ENCODE measurements around the gene CCDC144A.
"Not testable (repeated sequence)": the region's sequence is repeated elsewhere in the genome, so short reads cannot be mapped to it uniquely, and the experiment has no call there.

The CCDC144A gene

DNA sequence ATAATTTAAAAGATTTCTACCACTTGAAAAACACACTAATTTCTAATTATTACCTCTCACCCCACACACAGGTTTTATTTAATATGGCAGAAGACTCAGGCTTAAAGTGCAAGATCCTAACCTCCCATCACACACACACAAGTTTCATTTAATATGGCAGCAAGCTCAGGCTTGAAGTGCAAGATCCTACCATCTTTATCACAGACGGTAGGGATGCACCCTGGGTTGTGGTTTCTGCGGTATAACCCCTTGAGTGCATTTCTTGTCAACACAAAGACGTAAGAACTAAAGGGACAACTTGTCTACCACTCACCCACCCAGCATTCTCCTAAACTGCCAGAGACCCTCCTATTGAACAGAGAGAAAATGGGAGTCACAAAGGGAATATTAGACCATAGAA lies 68.1 kb downstream of the CCDC144A start:
- not testable (repeated sequence) for DNase-seq

DNA sequence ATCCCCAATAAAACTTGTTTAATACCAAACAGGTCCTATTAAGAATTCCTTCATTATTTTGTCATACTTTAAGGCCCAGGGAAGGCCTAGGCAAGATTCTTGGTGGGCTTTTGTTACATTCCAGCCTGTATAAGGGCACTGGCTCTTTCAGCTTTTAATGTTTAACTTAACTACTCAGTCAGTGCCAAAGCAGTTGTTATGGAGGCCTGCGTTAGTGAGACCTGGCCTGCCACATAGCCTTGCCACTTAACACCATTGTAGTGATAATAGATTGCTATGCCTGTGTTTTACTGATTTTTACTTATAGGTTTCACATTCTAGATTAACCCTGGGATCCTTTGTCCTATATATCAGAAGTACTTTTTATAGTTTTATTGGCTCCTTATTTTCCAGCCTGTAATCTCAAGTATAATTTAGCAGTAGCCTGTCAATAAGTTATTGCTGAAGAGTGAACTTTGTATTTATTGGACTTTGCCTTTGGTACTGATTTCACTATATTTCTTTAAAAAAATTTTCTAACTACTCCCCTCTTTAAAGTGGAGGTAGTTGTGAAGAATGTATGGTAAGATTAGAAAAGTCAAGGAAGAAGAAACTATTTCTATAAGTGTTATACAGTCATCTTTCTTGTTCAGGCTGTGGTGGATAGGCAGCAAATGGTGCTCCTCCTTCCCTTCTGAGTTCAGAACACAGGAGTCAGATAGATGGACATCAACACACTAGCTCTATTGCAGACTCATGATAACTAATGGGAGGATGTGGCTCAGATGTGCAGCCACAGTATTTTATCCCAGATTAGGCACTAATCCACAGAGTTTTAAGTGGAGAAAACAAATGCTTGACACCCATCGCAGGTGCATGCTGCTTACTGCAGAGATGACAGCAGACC lies 78.5 kb downstream of the CCDC144A start:
- DNase-seq, result not testable (repeated sequence)

DNA sequence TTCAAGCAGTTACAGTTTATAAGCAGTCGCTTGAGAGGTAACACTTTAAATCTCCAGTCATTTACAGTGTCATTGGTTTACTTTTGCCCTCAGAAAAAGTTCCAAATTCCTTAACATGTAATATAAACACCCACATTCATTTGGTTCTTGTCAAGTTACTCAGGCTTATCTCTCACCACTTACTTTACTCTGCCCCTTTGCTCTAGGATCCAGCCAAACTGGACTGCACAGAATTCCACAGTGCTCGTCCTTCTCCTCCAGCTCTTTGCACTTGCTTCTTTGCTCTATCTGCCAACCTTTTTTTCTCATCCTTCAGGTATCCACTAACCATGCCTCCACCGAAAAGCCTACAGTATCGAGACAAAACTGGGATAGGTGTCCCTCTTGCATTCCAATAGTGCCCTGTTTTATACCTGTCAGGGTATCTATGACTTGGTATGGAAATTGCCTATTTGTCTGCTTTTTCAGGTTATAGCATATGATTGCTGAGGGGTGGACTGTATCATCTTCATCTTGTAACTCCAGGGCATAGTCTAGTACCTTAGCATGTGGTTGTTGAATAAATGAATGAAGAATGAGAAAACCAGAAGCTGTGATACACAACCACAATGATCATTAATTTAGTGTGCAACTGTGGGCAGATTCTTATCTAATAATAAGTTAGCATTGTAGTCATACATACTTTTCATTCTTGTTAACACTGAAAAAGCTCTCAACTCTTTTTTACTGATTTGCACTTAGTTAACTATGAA lies 82.5 kb downstream of the CCDC144A start:
- DNase-seq, result not testable (repeated sequence)

DNA sequence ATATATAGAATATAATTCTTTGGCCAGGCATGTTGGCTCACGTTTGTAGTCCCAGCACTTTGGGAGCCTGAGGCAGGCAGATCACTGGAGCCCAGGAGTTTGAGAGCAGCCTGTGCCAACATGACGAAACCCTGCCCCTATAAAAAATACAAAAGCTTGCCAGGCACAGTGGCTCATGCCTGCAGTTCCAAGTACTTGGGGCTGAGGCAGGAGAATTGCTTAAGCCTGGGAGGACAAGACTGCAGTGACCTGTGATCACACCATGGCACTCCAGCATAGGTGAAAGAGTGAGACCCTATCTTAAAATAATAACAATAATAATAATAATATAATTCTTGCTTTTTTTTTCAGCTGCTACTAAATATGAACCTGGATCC lies 83.1 kb downstream of the CCDC144A start:
- not testable (repeated sequence) for DNase-seq

DNA sequence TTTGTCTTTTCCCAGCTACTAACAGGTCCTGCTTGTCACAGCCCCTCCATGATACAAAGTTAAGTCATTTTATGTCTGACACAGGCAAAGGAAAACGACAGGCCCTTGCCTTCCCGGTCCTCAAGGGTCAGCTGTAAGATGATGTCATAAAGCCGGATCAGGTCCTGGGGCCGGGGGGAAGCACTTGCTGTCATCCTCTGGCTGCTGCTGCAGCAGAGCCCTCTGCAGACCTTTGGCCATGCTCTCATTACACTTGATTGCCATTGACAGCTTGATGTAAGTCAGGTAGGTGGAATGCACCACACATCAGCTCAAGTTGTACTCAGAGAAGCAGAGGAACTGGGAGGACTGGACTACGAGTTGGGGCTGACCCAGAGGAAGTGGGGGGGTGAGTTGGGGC lies 97.8 kb downstream of the CCDC144A start:
- DNase-seq, result not testable (repeated sequence)

DNA sequence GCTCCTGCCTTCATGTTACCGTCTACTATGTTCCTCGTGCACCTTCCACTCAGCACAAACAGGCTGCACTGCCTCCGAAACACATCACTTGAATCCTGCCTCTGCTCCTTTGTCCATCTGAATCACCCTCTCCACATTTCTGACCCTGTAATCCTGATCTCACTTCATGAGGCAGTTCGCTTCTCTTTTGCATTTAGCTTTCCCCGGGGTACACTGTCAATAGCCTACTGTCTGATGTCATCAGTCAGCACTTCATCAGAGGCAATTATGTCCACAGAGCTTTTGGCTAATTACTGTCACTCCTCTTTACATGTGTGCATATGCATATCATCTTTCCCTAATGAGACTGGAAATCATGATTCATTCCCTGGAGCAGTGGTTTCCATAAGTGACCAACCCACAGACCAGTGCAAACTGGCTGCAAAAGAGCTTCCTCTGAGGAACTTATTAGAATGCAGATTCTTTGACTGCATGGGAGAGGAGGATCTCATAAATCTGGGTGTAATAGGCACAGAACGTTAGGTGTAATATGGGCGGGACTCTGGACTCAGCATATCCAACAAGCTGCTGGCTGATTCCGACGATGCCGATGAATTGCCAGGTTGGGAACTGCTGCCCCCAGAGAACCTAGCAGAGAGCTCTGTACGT lies 99.0 kb downstream of the CCDC144A start:
- not testable (repeated sequence) for DNase-seq

DNA sequence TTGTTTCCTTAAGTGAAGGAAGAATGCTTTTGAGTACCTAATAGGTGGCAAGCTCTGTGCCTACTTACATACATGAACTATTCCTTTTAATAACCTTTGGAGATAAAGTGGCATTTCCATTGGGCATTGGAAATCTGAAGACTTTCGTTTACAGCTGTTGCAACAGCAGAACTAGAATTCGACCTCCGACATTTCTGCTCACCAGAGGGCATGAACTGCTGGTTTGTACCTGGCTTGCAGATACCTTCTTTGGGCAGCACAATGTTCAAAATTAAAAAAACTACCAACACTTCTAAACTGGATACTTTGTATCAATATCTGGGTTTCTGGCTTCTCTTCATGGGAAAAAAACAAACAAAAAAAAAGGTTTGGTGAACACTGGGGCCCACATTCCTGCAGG lies 99.6 kb downstream of the CCDC144A start:
- not testable (repeated sequence) for DNase-seq

DNA sequence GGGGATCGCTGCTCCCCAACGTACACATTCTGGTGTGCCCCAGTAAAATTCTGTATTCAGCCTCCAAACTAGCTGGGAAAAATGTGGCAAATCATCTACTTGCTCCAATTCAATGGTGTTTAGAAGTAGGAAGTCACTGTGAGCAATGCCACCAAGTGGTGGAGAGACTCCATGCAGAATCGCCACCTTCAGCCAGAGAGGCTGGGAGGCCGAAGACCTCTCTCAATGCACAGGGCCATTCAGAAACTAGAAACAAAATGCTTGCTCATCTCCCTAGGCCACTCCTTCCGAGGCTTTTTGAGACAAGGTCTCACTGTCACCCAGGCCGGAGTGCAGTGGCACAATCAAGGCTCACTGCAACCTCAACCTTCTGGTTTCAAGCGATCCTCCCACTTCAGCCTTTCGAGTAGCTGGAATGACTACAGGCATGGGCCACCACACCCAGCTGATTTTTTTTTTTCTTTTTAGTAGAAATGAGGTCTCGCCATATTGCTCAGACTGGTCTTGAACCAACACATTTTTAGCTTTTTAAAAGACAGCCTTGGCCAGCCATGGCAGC lies 100.4 kb downstream of the CCDC144A start:
- not testable (repeated sequence) for DNase-seq

DNA sequence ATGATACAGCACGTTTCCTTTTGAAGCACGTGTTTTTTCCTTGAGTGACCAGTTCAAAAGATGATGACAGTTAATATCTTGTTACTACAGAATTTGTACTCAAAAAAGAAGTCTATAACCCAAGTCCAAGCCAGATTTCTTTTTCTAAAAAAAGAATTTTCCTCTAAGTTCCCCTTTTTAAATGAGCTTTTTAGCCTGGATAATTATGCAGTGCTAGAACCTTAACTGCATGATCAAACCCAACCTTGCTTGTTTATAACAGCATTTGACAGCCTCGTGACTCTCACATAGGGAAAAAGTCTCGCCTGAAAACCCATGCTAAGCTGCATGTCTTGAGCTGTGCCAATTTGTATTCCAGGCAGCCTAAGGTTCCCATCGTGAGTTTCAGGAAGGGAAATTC lies 104.2 kb downstream of the CCDC144A start:
- DNase-seq, result not testable (repeated sequence)

DNA sequence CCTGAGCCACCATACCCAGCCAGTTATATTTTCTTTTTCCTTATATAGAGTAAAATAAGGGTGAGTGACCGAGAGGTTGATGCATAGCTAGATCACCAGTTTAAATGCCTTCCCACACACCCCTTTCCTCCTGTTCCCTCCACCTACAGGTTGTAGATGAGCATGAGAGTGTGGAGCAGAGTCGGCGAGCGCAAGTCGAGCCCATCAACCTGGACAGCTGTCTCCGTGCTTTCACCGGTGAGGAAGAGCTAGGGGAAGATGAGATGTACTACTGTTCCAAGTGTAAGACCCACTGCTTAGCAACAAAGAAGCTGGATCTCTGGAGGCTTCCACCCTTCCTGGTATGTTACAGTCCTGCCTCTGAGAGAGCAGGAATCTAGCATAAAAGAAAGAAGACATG lies 105.9 kb downstream of the CCDC144A start:
- DNase-seq, result not testable (repeated sequence)

DNA sequence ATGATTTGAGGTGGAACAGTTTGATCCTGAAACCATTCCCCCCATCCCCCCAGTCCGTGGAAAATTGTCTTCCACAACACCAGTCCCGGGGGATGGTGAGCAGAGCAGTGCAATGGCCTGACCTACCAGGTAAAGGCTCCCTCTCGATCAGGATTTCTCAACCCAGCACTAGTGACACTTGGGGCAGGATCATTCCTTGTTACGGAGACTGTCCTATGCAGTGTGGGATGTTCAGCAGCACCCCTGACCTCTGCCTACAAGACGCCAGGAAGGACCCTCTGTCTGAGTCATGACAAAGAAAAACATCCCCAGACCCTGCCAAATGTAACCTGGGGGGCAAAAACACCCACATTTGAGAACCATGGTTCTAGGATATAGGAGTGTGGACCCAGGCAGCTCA lies 114.8 kb downstream of the CCDC144A start:
- DNase-seq, result not testable (repeated sequence)

DNA sequence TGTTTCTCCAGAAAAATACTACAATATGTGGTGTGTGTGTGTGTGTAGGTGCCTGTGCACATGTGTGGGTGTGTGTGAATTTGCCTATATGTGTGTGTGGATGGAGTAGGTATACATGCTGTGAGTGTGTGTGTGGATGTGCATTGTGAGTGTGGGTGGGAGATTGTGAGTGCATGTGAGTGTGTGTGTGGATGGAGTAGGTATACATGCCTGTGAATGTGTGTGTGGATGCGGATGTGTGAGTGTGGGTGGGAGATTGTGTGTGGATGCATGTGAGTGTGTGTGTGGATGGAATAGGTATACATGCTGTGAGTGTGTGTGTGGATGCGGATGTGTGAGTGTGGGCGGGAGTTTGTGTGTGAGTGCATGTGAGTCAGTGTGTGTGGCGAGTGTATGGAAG lies 116.6 kb downstream of the CCDC144A start:
- DNase-seq, result not testable (repeated sequence)

DNA sequence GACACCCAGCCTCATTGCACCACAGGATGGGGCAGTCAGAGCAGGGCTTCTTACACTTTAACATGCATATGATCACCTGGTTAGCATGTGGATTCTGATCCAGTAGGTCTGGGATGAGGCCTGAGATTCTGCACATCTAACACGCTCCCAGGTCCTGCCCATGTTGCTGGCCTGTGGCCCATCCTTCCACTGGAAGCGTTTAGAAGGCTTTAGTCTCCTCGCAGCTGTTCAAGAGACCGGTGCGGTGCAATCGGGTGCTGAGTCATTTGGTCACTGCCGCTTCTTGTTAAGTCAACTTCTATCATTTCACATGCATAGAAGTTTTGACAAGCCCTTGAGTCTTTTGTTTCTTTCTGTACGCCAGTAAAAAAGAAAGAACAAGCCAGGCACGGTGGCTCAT lies 117.6 kb downstream of the CCDC144A start:
- DNase-seq, result not testable (repeated sequence)

DNA sequence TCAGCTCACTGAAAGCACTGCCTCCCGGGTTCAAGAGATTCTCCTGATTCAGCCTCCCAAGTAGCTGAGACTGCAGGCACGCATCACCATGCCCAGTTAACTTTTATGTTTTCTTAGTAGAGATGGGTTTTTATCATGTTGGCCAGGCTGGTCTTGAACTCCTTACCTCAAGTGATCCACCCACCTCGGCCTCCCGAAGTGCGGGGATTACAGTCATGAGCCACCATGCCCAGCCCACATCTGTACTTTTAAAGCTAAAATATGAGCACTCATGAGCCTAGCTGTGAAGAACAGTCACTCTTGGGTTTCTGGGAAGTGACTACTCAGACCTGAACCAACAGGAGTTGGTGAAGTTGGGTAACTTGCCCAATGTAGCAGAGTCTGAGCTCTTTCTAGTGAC lies 120.2 kb downstream of the CCDC144A start:
- DNase-seq, result not testable (repeated sequence)

DNA sequence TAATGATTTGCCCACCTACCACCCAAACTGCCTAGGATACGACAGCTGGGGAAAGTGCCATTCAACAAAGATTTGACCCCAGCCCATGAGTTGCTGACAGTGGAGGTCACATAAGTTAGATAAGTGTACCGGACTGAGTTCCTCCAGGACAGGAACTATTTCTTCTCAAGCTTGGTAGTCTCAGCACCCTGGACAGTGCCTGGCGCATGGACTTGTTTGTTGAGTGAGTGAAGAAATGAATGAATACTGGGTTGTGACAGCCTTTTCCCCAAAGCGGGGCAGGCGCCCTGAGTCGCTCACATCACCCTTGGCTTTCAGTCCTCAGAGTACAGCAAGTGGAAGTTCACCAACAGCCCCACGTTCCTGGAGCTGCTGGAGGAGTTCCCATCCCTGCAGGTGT lies 122.1 kb downstream of the CCDC144A start:
- DNase-seq, result not testable (repeated sequence)

DNA sequence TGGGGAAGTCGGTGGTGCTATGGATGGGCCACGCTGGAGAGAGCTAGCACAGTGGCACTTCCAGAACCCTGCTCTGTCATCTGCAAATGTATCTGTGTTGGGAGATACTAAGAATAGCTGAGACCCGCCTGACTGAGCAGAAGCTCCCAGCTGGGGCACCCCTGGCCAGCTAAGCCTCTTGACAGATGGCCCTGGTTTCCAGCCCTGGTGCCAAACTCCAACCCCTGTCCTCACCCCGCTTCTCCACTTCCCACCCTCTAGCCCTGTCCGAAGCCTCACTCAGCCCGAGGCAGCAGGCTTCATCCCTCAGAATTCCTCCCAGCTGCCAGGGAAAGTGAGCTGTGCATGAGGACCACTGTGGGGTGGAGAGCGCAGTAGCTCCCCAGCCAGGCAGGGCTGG lies 124.4 kb downstream of the CCDC144A start:
- DNase-seq, result no peak

DNA sequence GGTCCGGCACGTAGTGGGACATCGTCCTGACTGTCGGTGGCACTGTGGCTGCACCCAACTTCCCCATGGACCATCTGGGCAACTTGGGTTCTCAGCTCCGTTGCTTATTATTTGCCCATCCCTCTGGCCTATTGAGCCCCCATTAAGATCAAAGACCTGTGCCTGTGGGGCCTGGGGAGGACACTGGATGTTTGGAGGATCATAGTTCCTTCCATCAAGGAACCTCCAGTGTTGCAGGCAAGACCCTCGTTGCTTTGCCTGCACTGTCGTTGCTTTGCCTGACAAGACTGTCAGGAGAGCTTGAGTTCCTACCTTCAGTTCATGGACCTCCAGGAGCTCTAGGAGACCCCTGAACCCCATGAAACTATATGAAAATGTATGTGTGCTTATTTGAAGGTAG lies 127.2 kb downstream of the CCDC144A start:
- no peak for DNase-seq

DNA sequence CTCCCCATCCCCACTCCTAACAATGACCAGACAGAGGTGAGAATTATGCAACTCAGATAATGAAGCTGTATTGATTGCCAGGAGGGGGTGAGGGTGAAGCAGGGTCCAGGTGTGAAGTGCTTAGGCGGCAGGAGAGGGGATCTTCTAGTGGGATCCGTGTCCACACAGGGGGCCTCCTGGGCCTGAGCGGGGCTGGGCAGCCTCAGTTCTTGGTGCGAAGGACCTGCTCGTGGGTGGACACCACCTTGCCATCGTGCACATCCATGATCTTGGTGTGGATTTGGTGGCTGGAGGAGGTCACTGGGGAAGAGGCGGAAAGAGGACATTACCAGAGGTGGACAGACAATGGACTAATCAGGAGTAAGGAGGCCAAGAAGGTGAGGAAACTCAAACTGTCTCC lies 127.9 kb downstream of the CCDC144A start:
- DNase-seq, result not testable (repeated sequence)

DNA sequence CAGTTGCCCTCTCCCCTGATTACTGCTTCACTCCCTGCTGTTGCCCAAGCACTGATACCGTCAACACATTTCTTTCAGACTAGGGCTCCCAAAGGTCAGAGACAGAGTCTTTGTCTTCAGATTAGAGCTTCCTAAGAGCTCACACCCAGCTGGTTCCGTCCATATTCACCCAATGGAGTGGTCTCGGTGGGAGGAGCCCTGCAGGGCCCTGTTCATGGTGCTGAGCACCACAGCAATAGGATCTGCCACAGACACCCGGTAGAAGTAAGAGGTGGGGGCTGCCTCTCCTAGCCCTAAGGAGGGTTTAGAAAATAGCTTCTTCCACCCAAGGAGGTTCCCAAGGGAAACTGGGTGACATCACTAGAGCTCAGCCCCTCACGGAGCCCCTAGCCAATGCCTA lies 128.3 kb downstream of the CCDC144A start:
- no peak for DNase-seq

DNA sequence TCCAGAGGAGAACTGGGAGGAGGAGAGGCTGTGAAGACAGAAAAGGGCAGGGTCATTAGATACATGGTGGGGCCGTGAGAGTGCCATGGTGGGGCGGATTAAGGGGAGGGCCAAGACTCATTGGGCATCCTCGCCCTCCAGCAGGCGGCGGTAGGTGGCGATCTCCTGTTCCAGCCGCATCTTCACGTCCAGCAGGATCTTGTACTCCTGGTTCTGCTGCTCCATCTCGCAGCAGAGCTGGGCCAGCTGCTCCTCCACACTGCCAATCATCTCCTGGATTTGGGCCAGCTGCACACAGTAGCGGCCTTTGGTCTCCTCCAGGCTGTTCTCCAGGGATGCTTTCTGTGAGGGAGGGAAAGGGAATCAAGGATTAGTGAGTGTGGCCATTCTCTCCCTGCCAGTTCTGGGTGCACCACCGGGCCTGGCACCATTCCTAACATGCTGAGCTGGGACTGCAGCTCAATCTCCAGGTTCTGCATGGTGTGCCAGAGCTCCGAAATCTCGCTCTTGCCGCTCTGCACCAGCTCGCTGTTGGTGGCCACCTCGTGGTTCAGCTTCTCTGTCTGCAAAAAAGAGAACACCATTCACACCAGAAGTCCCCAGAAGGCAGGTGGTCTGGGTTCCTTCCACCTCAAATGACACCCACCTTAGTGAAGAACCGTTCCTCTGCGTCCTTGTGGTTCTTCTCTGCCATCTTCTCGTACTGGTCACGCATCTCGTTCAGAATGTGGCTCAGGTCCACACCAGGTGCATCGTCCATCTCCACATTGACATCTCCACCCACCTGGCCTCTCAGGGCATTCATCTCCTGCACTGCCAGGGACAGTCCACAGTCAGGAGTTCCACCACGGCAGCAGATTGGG lies 129.0 kb downstream of the CCDC144A start:
- no peak for DNase-seq

DNA sequence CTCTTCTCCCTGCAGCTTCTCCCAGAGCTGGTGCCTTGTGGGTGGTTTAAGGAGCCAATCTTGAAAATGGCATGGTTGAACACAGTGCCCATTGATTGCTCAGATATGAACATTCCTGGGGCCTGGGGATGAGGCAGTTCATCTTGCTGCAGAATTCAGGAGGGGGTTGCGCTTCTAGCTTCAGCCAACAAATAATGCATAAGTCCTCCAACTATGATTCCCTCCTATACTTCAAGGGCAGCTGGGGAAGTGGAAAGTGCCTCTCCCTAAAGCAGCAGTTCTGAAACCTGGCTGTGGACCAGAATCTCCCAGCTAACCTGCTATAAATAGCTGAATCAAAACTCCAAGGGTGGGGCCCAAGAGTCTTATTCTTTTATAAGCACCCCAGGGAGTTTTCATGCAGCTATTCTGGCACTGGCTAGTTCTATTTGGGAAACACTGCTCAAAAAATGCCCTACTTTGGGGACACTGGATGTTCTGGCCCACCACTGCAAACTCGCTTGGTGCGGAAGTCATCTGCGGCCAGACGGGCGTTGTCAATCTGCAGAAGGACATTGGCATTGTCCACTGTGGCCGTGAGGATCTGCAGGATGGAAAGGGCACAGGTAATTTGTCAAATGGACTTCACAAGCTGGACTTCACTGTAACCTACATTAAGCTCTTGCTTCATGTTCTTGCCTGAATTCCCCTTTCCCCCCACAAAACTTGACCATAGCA lies 130.3 kb downstream of the CCDC144A start:
- DNase-seq, result no peak
